ENCODE data around the gene ULK4.
"Not testable (repeated sequence)": the region's sequence is repeated elsewhere in the genome, so short reads cannot be mapped to it uniquely, and the experiment has no call there.

The ULK4 gene

DNA sequence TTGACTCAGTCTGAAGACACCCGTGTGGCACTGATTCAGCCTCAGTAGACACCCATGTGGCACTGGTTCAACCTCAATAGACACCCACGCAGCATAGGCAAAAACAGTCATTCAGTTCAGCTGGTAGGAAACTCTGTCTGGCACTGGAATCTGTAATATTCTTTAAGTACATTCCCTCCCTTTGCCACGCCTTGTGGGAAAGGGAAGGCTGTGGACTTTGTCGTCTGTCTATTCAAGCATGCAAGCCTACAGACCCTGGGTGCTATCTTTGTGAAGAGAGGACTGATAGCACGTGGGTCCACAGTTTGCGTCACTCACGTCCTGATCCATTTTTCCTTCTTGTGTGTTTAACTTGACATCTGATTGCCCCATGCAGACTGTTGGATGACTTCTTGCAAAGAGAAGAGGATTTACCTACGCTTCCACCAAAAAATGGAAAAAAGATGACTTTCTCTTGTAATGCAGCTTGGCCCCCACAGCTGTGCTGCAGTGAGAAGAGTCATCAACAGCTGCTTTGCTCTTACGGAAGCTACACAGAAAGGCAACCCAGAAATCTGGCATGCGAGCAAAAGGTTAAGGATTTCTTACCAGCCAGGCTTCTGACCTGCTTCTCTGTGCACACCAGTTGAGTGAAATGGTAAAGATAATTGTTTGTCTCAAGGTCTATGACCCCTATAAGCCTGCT lies 278.1 kb downstream of the ULK4 start:
- DNase-seq, result no peak

DNA sequence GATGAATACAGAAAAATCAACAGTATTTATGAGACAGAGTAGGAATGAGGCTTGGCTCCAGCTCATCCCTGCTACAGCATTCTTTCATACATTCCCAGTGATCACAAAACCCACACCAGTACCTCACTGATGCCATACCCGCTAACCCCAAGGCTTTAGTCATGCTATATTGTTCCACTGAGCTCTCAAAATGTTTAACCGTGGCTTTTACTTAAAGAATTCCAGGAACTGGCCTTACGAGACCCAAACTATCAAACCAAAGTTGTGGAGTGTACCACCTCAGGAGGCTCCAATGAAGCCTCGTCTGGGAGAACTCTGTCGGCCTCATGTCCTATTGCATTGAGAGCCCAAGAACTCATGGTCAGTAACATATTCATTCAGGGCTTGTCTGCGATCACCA lies 278.9 kb downstream of the ULK4 start:
- DNase-seq, result no peak

DNA sequence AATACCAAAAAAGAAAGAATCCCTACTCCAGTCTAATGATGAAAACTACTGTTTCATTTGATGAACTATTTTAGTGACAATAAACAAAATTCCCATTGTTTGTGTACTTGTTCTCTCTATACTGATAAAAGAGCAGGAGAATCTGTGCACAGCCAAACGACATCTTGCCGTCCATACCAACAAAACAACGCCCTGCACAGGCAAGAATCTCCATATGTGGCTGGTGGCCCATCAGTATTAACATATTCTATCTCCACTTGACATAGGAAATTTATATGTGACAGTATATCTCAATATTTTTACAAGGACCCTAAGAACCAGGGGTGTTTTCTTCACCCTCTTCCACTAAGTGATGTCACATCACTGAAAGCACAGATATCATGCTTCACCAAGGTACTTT lies 279.5 kb downstream of the ULK4 start:
- DNase-seq, result no peak

DNA sequence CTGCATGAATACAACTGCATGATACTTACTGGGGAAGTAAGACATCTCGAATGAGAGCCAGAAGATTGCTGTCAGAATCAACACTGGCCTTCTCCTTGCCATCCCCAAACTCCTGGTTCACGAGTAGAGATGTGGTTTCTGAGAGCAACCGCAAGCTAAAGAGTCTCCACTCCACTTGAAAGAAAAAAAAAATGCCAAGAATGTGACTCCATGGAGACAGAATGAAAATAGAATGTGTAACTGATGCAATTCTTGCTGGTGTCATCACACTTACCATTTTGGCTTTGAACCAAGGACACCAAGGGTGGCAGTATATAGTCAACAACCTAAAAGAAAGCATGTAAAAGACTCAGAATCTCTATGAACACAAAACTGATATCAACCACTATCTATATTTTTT lies 280.4 kb downstream of the ULK4 start:
- no peak for DNase-seq

DNA sequence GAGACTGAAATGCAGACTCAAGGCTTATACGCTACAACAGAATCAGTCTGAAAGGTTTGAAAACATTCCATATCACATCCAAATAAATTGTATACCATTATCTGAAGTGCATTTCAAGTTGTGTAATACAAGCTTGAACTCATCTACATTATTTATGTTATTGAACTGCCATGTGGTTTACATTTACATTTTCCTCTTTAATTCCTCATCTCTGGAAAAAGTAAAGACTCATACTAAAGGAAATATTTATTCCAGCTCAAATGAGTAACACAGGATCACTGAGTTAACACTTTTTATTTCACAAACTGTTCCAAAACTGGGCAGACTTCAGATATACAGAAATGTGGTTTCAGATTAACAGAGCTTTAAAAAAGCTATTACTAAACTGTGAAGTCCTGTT lies 282.5 kb downstream of the ULK4 start:
- DNase-seq, result no peak

DNA sequence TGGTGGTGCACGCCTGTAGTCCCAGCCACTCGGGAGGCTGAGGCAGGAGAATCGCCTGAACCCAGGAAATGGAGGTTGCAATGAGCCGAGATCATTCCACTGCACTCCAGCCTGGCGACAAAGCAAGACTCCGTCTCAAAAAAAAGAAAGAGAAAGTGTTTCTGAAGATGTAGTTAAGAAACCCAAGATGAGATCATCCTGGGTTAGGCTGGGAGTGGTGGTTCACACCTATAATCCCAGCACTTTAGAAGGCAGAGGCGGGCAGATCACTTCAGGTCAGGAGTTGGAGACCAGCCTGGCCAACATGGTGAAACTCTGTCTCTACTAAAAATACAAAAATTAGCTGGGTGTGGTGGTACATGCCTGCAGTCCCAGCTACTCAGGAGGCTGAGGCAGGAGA lies 286.8 kb downstream of the ULK4 start:
- not testable (repeated sequence) for DNase-seq

DNA sequence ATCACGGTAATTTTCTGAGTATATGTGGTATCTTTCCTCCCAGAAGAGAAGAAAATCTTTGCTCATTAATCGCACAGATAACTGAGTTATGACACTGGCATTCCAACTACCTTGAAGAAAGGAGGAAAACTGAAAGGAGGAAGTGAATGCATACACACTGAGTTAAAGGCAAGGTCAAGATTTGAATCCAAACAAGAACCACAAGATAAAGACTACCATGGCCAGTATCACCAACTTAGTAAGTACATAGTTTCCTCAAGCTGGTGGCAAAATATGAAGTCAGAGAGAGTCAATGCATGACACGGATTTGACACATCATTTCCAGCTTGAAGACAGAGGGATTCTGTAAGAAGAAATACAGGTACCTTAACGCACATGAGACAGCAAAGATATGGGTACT lies 287.5 kb downstream of the ULK4 start:
- DNase-seq, result no peak

DNA sequence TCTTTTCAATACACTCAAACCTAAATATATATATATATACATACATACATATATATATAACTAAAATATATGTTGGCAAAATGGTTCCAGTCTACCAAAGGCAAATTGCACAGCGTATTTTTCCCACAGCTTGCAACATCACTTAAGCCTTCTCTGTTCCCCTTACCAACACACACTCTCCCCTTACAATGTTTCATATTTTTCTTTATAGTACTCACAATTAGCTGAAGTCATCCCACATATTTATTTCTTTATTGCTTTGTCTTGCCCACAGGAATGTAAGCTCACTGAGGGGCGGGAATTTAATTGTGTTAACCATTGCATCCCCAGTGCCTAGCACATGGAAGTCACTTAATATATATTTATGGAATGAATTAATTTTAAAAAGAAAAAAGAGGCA lies 288.3 kb downstream of the ULK4 start:
- DNase-seq, result no peak

DNA sequence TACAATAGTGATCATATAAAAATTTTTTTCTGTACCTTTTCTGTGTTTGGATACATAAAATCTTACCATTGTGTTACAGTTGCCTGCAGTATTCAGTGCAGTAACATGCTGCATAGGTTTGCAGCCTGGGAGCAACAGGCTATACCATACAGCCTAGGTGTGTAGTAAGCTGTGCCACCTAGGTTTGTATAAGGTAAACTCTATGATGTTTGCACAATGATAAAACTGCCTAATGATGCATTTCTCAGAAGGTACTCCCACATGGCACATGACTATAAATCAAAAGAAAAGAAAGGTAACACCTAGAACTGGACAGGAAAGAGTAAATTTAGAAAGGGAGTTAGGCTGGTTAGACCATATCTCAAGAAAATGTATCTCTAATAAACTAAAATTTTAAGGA lies 293.5 kb downstream of the ULK4 start:
- no peak for DNase-seq

DNA sequence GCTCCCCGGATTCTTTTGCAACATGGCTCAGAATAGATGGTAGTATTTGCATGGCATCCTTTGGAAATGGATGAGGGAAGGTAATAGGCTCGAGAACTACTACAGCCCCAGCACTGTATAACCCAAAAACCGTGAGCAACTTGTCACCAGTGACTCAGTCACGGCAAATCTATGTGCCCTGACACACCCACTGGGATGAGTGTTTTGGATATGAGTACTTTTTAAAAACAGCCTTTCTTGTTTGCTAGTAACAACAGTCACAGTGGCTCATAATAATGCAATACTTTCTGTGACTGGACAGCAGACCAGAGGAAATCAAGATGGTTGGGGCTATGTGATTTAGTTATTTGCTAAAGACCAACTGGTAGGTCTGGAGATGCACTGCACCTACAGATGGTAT lies 299.6 kb downstream of the ULK4 start:
- DNase-seq, result no peak

DNA sequence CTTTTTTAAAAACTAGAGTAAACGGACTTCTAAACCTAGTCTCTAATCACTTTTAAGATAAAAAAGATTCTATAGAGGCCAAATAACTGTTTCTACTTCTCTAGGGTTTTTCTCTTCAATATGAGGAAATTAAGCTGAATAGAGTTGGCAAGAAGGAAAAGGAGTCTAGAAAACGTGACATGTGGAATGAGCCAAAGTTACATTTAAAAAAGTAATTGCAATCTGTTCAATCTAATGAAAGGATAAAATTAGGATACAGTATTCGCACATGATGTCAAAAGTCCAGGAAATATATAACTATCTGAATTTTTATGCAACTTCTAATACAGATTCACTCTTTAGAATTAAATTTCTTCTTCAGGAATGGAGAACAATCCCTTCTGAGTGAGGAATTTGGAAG lies 300.1 kb downstream of the ULK4 start:
- DNase-seq, result no peak

DNA sequence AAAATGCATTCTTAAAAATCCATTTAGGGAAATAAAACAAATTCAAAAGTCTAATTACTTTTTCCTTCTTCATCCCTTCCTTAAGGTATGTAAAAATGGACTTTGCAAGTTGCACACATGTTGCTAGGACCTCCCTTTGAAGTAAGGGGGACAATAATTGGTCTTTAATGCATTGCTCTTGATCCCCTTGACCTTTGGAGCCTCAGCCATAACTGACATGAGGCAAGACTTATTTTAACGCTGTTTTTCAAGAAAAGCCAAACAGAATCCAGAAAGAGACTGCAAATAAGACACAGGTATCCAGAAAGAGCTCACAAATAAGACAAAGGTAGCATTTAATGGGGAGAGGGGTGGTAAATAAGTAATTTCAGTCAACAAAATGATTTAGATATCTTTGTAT lies 301.4 kb downstream of the ULK4 start:
- DNase-seq, result no peak

DNA sequence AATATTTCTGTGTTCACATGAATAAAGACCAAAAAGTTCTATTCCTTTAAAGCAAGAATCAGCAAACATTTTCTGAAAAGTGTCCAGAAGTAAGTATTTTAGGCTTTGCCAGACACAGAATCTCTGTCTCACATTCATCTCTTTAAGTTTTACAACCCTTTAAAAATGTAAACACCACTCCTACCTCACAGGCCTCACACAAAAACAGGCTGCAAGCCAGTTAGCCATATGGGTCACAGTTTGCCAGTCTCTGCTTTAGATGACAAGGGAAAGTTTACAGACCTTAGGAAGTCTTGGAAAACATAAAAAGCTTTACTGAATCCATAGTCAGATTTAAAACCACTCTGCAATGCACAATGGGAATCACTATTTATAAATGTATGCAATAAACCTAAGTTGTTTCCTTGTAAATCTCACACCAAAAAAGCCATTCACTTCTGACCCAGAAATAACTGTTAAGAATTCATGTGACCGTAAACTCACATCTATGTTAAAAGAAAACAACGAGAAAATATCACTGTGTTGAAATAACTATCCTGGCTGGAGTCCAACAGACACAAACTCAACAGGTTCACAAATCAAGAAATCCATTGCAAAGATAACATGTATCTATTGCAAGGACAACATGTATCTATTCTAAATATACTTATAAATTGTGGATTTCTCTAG lies 308.2 kb downstream of the ULK4 start:
- no peak for DNase-seq

DNA sequence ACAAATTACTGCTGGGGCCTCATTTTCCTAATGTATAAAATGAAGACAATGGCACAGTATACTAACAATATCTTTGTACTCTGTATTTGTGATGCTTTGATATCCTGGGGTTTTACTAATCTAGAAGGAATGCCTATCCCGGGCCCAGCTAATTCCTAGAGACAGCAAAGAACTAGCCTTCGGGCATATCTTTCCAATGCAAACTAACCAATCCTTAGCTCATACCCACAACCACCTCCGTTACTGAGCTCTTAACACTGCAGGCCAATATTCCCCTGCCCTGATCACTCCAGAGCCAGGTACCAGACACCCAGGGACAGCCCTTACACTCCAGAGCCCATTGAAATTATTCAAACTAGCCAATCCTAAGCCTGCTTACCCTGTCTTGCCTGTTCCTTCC lies 309.0 kb downstream of the ULK4 start:
- DNase-seq, result no peak

DNA sequence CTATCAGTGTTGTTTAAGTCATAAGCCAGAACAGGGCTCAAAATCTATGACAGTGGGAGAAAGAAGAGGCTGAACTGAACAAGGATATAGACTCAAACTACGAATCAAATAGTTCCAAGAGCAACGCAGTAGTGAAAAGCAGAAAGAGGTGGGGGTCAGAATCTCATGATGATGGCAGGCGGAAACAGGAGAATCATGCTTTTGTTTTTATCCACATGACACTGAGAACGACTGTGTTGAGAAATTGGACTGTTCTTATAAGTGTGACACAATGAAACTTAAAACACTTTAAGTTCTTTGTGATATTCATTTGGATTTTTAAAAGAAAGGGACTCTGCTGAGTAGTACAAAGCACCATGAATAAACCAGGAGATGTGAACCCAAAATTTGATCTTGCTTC lies 309.4 kb downstream of the ULK4 start:
- no peak for DNase-seq

DNA sequence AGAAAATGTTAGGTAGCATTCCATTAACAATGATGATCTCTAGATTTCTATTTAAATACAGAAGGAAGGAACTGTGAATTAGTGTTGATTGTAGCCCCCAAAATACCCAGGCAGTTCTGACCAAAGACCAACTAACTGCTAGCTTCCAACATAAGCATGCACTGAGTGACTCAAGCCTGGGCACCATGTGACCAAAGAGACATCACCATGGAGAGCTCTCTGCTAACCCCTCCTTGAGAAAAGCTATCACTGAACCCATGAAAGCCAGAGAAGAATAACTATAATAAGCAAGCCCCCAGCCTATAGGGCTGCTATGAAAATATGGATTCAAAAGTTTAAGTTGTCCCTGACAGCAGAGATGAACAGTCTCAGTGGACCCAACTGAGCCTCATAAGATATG lies 310.2 kb downstream of the ULK4 start:
- DNase-seq, result no peak

DNA sequence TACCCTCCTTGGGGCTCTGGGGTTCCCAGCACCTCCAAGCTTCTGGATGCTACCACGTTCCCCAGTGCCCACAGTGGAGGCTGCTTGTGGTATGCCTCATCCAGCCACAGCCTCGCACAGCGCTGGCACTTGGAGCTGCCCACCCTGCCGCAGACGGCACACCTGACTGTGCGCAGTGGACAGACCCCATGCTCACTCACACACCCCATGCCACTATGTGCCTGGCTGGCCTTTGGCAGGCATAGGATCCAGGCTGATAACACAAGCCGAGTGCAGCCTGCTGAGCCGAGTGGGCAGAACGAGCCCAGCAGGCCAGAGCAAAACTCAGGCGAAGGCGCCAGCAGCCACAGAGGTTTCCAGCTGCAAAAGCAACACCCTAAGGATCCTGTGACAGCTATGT lies 311.5 kb downstream of the ULK4 start:
- no peak for DNase-seq

DNA sequence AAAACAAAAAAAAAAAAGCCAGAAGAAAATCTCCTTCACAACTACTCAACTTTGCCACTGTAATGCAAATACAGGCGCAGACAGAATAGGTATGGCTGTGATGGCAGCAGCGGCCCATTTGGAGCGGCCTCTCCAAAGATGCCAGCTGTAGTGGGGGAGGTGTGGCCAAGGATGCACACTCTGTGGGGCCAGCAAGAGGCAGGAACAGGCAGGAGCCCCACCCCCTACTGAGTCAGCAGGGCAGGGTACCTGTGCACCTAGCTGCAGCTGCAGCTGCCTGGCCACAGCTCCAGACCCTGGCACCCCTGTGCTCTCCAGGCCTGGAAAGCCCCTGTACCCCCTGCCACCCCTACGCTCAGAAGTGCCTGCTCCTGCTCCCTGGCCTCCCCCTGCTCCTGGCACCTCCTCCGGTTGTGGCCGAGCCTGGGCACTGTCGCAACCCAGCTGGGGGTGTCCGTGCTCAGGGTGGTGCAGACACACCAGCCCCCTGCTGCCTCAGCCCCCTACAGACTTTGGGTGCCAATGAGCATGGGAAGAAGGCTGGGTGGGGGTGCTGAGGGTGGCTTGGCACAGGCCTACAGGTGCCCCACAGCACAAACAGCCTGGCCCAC lies 312.7 kb downstream of the ULK4 start:
- DNase-seq, result no peak

DNA sequence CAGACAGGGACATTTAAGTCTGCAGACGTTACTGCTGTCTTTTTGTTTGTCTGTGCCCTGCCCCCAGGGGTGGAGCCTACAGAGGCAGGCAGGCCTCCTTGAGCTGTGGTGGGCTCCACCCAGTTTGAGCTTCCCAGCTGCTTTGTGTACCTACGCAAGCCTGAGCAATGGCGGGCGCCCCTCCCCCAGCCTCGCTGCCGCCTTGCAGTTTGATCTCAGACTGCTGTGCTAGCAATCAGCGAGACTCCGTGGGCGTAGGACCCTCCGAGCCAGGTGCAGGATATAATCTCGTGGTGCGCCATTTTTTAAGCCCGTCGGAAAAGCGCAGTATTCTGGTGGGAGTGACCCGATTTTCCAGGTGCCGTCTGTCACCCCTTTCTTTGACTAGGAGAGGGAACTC lies 314.2 kb downstream of the ULK4 start:
- not testable (repeated sequence) for DNase-seq

DNA sequence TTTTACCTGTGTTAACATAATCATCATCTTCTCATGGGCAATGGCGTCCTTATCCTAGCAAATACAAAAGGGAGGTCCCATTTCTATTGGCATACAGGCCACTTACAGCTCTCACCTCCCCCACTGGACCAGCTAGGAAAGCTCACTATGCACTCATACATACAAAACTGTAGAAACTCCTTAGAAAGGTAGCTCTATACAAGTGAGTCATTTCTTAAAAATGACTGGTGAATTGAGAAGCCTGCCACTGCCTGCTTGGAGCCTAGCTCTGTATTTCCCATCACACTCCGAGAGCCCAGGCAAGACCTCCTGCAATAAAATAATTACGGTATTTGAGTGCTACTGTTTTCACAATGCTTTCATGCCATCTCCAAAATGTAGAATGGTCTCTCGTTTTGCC lies 321.8 kb downstream of the ULK4 start:
- no peak for DNase-seq

DNA sequence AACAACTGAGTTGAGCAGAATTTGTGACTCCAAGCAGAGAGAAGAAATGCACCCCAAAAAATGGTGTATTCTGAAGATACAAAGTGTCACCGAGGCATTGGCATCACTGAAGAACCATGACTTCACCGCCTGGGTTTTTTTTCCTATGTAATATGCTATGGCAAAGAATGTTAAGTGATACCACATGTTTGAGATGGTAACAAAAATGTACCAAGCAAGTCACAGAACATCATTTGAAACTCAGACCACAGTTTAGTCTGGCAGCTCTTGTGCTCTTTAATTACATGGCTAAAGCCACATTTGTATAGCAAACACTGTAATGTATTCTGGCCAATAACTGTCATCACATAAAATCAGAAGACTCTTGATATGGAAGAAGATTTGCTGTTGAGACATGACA lies 323.5 kb downstream of the ULK4 start:
- no peak for DNase-seq

DNA sequence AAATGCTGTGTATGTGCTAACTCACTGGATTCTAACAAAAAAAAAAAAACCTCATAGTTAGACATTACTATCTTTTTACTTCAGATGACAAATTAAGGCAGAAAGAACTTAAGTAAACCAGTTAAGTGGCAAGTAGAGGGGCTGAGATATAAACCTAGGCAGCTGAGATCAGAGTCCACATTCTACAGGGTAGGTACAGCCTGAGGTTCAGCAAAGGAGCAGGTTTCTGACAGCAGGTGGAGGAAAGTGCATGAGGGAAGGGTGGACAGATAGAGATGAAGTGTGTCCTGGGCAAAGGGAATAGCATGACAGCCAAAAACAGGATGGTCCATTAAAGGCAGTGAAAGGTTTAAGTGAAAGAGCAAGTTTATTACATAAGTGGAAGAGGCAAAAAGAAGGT lies 329.2 kb downstream of the ULK4 start:
- no peak for DNase-seq

DNA sequence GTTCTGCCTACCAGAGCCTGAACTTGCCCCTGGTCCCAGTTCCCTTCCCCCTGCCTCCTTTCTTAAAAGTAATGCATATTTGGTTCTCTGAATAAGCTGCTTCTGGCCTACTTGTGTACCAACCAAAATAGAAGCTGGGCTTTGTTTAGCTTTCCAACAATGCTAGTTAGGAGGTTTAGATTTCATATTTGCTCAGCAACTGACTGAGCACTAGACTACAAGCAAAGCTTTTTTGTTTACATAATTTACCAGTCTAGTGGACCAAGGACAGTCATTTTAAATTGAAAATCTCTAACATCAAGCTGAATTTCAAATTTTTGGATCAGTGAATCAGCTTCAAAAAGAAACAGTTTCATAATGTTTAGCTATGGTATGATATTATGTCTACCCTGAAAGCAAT lies 331.2 kb downstream of the ULK4 start:
- DNase-seq, result no peak

DNA sequence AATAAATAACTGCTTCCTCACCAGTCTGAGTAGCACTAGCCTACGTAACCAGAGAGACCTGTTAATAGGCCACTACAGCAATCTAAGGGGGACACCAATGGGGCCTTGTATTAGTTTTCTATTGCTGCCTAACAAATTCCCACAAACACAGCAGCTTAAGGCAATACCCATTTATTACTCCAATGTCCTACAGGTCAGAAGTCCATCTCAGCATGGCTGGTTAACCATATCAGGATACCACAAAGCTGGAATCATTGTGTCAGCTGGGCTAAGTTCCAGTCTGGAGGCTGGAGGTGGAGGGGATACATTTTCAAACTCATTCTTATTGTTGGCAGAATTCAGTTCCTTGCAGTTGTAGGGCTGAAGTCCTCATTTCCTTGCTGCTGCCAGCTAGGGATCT lies 331.9 kb downstream of the ULK4 start:
- DNase-seq, result no peak

DNA sequence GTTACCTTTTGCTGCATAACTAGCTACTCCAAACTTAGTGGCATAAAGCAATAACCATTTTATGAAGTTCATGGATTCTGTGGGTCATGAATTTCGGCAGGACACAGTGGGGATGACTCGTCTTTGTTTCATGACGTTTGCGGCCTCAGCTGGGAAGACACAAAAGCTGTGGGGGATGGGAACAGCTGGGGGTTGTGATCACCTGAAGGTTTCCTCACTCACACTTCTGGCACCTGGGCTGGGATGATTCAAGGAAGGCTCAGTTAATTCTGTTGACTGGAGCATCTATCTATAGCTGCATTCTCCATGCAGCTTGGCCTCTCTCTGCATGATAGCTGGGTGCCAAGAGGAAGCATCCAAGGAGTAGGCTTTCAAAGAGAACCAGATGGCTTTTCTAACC lies 332.8 kb downstream of the ULK4 start:
- DNase-seq, result no peak
